SK-N-SH (cell line): ENCODE measurements around the gene HLA-DQA1. TPM values are rescaled to one million over a fixed set of nuclear protein-coding genes. Genes with fewer than 3 reads are reported as not detected.
A peak's percentile ranks its signal among the peaks of the same experiment; 100 is the strongest.

ENCODE experiments used
- CTCF ChIA-PET: fragments of 300-600, 350-600 bp; formaldehyde crosslinking; extraction: SDS; loops from one replicate; lab custom pipeline; 2021; lab: Yijun Ruan, JAX
- POLR2A ChIA-PET: fragments of 350-600 bp; sonication (Branson Sonifier 250); formaldehyde crosslinking; extraction: SDS; loops from one replicate; lab custom pipeline; 2020; ENCODE audit warnings: antibody characterized with exemption, inconsistent platforms; lab: Yijun Ruan, JAX
- DNase-seq: peaks from one replicate; pipeline ENCODE4 v3.0.0; 2012
- H2AFZ ChIP-seq: fragments of 200-600 bp; sonication (generic); 2 replicates; pipeline ENCODE4 v1.8.1; 2016; ENCODE audit warnings: antibody characterized with exemption, mild to moderate bottlenecking, low read depth
- H3F3A ChIP-seq: fragments of 200-600 bp; sonication (generic); replicated peaks from 2 replicates; pipeline ENCODE3; 2016; ENCODE audit warnings: antibody characterized with exemption, mild to moderate bottlenecking; ENCODE audit not compliant: insufficient read depth
- H3K27ac ChIP-seq, 2 experiments: fragments of 200-500 bp in 1 of 2; fragments of 200-600 bp in 1 of 2; sonication (Bioruptor generic) in 1 of 2; sonication (generic), shearing (Covaris generic) in 1 of 2; 2 replicates each; pipeline versions ENCODE4 v1.5.1 to v1.6.1; 2014 to 2016; ENCODE audit warnings: low read depth in 2 of 2, inconsistent platforms in 1 of 2, low read length in 1 of 2, mild to moderate bottlenecking in 1 of 2, mixed read lengths in 1 of 2
- H3K27me3 ChIP-seq: fragments of 200-600 bp; sonication (generic), shearing (Covaris generic); 2 replicates; pipeline ENCODE4 v1.6.1; 2016; ENCODE audit warnings: mixed run types; ENCODE audit not compliant: insufficient read depth
- H3K36me3 ChIP-seq, 2 experiments: fragments of 200-500 bp in 1 of 2; fragments of 200-600 bp in 1 of 2; sonication (Bioruptor generic) in 1 of 2; sonication (generic) in 1 of 2; replicated peaks in 1 of 2; 2 replicates each; pipeline versions ENCODE3 to v1.5.1; 2014 to 2016; ENCODE audit warnings: low read length in 1 of 2, mild to moderate bottlenecking in 1 of 2; ENCODE audit not compliant: insufficient read depth in 2 of 2, control insufficient read depth in 1 of 2
- H3K4me1 ChIP-seq, 2 experiments: fragments of 200-500 bp in 1 of 2; fragments of 200-600 bp in 1 of 2; sonication (Bioruptor generic) in 1 of 2; sonication (generic), shearing (Covaris generic) in 1 of 2; 2 replicates each; pipeline versions ENCODE4 v1.5.1 to v1.6.1; 2014 to 2016; ENCODE audit warnings: low read depth in 1 of 2, low read length in 1 of 2, mixed run types in 1 of 2; ENCODE audit not compliant: insufficient read depth in 2 of 2, control insufficient read depth in 1 of 2
- H3K4me2 ChIP-seq: fragments of 200-600 bp; sonication (generic), shearing (Covaris generic); 2 replicates; pipeline ENCODE4 v1.6.1; 2017; ENCODE audit warnings: mixed run types
- H3K4me3 ChIP-seq, 2 experiments: fragments of 200-500 bp in 1 of 2; fragments of 200-600 bp in 1 of 2; sonication (Bioruptor generic) in 1 of 2; sonication (generic), shearing (Covaris generic) in 1 of 2; 2 replicates each; pipeline versions ENCODE4 v1.5.1 to v1.8.1; 2014 to 2016; ENCODE audit warnings: low read depth in 2 of 2, inconsistent platforms in 1 of 2, low read length in 1 of 2, mild to moderate bottlenecking in 1 of 2, mixed read lengths in 1 of 2, moderate library complexity in 1 of 2
- H3K79me2 ChIP-seq: fragments of 200-600 bp; sonication (generic); 2 replicates; pipeline ENCODE4 v1.8.1; 2017; ENCODE audit warnings: mild to moderate bottlenecking; ENCODE audit not compliant: insufficient read depth
- H3K9ac ChIP-seq: fragments of 200-600 bp; sonication (generic); 2 replicates; pipeline ENCODE4 v1.6.1; 2017; ENCODE audit warnings: mixed run types
- H3K9me2 ChIP-seq: fragments of 200-600 bp; sonication (generic); 2 replicates; pipeline ENCODE4 v1.6.1; 2017; ENCODE audit warnings: mixed run types
- H3K9me3 ChIP-seq: fragments of 200-600 bp; sonication (generic); 2 replicates; pipeline ENCODE4 v1.6.1; 2017; ENCODE audit warnings: mixed run types, mild to moderate bottlenecking, moderate library complexity
- H4K20me1 ChIP-seq: fragments of 200-600 bp; sonication (generic); 2 replicates; pipeline ENCODE4 v1.6.1; 2017; ENCODE audit warnings: mild to moderate bottlenecking, mixed run types; ENCODE audit not compliant: insufficient read depth
- CHD2 ChIP-seq: fragments of 150-350 bp; IDR thresholded peaks from 2 replicates; pipeline ENCODE4 v1.6.1; 2018; ENCODE audit warnings: low read length; ENCODE audit not compliant: partially characterized antibody
- EP300 ChIP-seq, 2 experiments: IDR thresholded peaks; 2 replicates each; pipeline versions ENCODE4 v1.4.0 to v1.6.1; 2012; ENCODE audit warnings: borderline replicate concordance in 1 of 2, low read depth in 1 of 2, low read length in 1 of 2
- FOXM1 ChIP-seq: IDR thresholded peaks from 2 replicates; pipeline ENCODE4 v1.4.0; 2012; ENCODE audit warnings: low read depth, mild to moderate bottlenecking
- GATA2 ChIP-seq: sonication (generic); formaldehyde crosslinking; IDR thresholded peaks from 2 replicates; pipeline ENCODE4 v1.5.0; 2020; ENCODE audit warnings: mild to moderate bottlenecking, missing genetic modification reagents
- RAD21 ChIP-seq: IDR thresholded peaks from 2 replicates; pipeline ENCODE4 v1.6.1; 2012; ENCODE audit warnings: mild to moderate bottlenecking, low read length
- RFX5 ChIP-seq: IDR thresholded peaks from 2 replicates; pipeline ENCODE4 v1.6.1; 2012; ENCODE audit warnings: mild to moderate bottlenecking, improper control_type of control experiment, low read length
- TEAD4 ChIP-seq: IDR thresholded peaks from 2 replicates; pipeline ENCODE4 v1.4.0; 2012; ENCODE audit warnings: mild to moderate bottlenecking, borderline replicate concordance; ENCODE audit not compliant: insufficient read depth
- USF1 ChIP-seq: IDR thresholded peaks from 2 replicates; pipeline ENCODE4 v1.4.0; 2012; ENCODE audit warnings: low read depth, borderline replicate concordance
- USF2 ChIP-seq: fragments of 150-350 bp; IDR thresholded peaks from 2 replicates; pipeline ENCODE4 v1.6.1; 2017; ENCODE audit warnings: antibody characterized with exemption, low read length, low read depth, borderline replicate concordance
- WGBS: methylation state at CpG from one replicate; pipeline ENCODE4 v1.1.6; 2017; ENCODE audit warnings: low lambda C conversion rate; 5-methylcytosine and 5-hydroxymethylcytosine counted together
- polyA plus RNA-seq, 3 experiments: library from polyadenylated mRNA; depleted of rRNA; stranded (reverse); fragments of >200 nt; gene quantifications; 2 replicates each; pipeline ENCODE4 v1.2.3, GENCODE V29; 2012

Gene HLA-DQA1
- polyA plus RNA-seq, 1 of the 3 experiments (the other 2 are of a cell fraction): not detected

GRCh38 chr6:32609731-32610640 lies 27.2 kb upstream of the HLA-DQA1 start:
- peak; percentile 15 for DNase-seq
- H3F3A ChIP-seq: no peaks in the 10 kb centered on the region
- no peak overlapping the region for H3K4me3 ChIP-seq
- no peaks in the 10 kb centered on the region for H4K20me1 ChIP-seq
- TF ChIP-seq USF2 (no peak), GATA2 (CRISPR knock-in tag) (no peak), RFX5 (peak; percentile 96)
- no peaks in the 10 kb centered on the region for H3K4me1 ChIP-seq
- H3K79me2 ChIP-seq: no peaks in the 10 kb centered on the region
- no peaks in the 10 kb centered on the region for H3K9me2 ChIP-seq
- H3K9ac ChIP-seq: no peak overlapping the region
- no peak overlapping the region for H3K27ac ChIP-seq
- H2AFZ ChIP-seq: no peak overlapping the region
- ChIA-PET POLR2A (no interaction called here), CTCF (no interaction called here)
- H3K4me2 ChIP-seq: no peak overlapping the region
- H3K36me3 ChIP-seq: no peaks in the 10 kb centered on the region
- under 1% methylated on average over 8 of the region's 8 CpGs for WGBS
- H3K27me3 ChIP-seq: no peaks in the 10 kb centered on the region
- no peaks in the 10 kb centered on the region for H3K9me3 ChIP-seq

GRCh38 chr6:32610682-32611296 lies 26.4 kb upstream of the HLA-DQA1 start:
- Histone ChIP-seq H3K4me2 (no peak overlapping the region), H3K4me1 (no peaks in the 10 kb centered on the region), H3K27me3 (no peaks in the 10 kb centered on the region), H3K4me3 (no peak overlapping the region), H2AFZ (no peak overlapping the region), H3K9me2 (no peaks in the 10 kb centered on the region), H3F3A (no peaks in the 10 kb centered on the region), H3K36me3 (no peaks in the 10 kb centered on the region), H3K79me2 (no peaks in the 10 kb centered on the region), H4K20me1 (no peaks in the 10 kb centered on the region), H3K9me3 (no peaks in the 10 kb centered on the region), H3K9ac (no peak overlapping the region), H3K27ac (no peak overlapping the region)
- POLR2A ChIA-PET: no interaction called here
- no peak for TF ChIP-seq EP300 (IDR thresholded peaks at IDR 0.05; ENCODE audit: borderline replicate concordance in 1 of 2, low read depth in 1 of 2, low read length in 1 of 2)
- no peak for TF ChIP-seq TEAD4
- no peak for TF ChIP-seq FOXM1
- no peak for TF ChIP-seq GATA2 (CRISPR knock-in tag)
- no peak for TF ChIP-seq RAD21
- no peak for TF ChIP-seq CHD2
- TF ChIP-seq USF1: no peak
- CTCF ChIA-PET: no interaction called here
- no peak for DNase-seq
- 2% methylated on average over 3 of the region's 3 CpGs for whole genome bisulfite sequencing
